NB4 (cell line): ENCODE measurements around the gene RTL1.

ENCODE experiments used
- DNase-seq: peaks from one replicate; pipeline ENCODE4 v3.0.0; 2010; ENCODE audit warnings: low read depth
- H3K4me3 ChIP-seq: one replicate; pipeline ENCODE4 v1.5.1; 2011; ENCODE audit warnings: mild to moderate bottlenecking, low read depth, low read length, moderate library complexity
- MYC ChIP-seq: IDR thresholded peaks from 2 replicates; pipeline ENCODE4 v1.6.1; 2011; ENCODE audit warnings: low read depth, low read length
- POLR2A ChIP-seq: IDR thresholded peaks from 2 replicates; pipeline ENCODE4 v1.6.1; 2011; ENCODE audit warnings: mild to moderate bottlenecking; ENCODE audit not compliant: insufficient read length; ENCODE audit errors: extremely low read depth
- TF ChIP-seq, protein P1 (sequence below): IDR thresholded peaks from one replicate; pipeline ENCODE4 v1.5.1; 2012; ENCODE audit warnings: low read depth, low read length
- TF ChIP-seq, protein P2 (sequence below): IDR thresholded peaks from 2 replicates; pipeline ENCODE4 v1.6.1; 2011; ENCODE audit warnings: low read depth, low read length

Gene RTL1

DNA sequence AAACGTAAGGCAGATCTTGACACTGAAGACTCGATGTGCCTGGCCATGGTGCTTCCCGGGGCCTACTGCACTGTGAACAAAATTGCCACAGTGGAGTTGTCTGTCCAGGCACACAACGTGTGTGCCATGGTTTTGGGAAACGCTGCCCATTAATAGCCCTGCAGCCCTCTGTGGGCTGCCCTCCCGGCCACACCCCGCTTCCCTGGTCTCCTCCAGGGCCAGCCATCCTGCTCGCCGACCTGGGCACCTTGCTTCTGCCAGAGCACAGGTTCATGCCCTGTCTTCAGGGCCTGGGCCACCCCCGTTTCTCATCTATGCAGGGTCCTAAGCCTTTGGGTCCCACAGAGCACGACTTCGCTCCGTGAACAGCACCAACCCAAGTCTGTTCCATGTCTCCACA lies 58.7 kb downstream of the RTL1 start:
- TF ChIP-seq, protein P1, sequence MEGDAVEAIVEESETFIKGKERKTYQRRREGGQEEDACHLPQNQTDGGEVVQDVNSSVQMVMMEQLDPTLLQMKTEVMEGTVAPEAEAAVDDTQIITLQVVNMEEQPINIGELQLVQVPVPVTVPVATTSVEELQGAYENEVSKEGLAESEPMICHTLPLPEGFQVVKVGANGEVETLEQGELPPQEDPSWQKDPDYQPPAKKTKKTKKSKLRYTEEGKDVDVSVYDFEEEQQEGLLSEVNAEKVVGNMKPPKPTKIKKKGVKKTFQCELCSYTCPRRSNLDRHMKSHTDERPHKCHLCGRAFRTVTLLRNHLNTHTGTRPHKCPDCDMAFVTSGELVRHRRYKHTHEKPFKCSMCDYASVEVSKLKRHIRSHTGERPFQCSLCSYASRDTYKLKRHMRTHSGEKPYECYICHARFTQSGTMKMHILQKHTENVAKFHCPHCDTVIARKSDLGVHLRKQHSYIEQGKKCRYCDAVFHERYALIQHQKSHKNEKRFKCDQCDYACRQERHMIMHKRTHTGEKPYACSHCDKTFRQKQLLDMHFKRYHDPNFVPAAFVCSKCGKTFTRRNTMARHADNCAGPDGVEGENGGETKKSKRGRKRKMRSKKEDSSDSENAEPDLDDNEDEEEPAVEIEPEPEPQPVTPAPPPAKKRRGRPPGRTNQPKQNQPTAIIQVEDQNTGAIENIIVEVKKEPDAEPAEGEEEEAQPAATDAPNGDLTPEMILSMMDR, result no peak
- TF ChIP-seq MYC (no peak), POLR2A (no peak)
- TF ChIP-seq, protein P2, sequence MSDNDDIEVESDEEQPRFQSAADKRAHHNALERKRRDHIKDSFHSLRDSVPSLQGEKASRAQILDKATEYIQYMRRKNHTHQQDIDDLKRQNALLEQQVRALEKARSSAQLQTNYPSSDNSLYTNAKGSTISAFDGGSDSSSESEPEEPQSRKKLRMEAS, result no peak
- no peak overlapping the region for H3K4me3 ChIP-seq
- DNase-seq, result no peak

DNA sequence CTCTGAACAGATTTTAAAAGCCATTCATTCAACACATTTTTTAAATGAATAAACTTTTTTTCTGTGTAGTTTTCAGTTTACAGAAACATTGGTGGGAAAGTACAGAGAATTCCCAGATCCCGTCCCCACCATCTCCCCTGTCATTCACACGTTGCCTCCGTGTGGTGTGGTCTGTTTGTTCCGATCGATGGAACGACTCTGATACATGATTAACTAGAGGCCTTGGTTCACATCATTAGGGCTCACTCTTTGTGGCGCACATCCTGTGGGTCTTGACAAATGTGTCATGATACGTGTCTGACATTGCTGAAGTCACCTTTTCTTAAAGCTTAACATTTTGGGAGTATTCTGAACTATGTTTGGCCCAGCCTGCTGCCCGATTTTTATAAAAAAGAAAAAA lies 59.1 kb downstream of the RTL1 start:
- no peak for DNase-seq
- no peak overlapping the region for H3K4me3 ChIP-seq
- TF ChIP-seq, protein P1, result no peak
- TF ChIP-seq, protein P2, result no peak
- TF ChIP-seq MYC, result no peak

DNA sequence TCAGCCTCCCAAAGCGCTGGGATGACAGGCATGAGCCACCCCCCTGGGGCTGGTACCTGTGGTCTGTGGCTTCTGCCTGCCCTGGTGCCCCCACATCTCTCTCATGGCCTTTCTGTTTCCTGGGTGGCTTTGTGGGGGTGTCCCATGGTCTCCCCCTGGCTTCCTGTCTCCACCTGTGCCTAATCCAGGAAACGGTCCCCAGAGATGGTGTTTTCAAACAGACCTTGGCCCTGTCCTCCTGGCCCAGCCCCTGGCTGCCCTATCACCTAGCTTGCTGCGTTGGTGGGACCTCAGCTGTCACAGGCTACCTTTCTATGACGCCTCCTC lies 59.5 kb downstream of the RTL1 start:
- H3K4me3 ChIP-seq, result no peak overlapping the region
- DNase-seq, result no peak
- TF ChIP-seq, protein P2, result no peak
- TF ChIP-seq MYC (no peak), POLR2A (no peak)
- TF ChIP-seq, protein P1, result no peak

DNA sequence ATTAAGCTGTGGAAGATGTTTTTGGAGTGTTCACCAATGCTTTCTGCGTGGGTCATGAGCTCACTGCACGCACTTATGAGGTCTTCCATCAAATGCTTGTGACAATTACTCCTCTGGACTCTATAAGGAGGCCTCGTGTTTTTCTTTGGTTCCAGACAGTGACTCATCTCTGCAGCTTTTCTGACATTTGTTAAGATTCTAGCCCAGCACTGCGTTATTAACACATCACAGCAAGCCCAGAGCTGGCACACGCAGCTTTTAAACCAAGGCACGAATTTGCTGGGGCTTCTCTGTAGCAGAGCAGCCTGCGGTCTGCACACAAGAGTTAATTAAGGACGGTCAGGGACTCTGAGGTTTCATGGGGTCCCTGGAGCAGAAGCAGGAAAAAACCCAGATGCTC lies 60.7 kb downstream of the RTL1 start:
- no peak overlapping the region for H3K4me3 ChIP-seq
- no peak for DNase-seq
- TF ChIP-seq, protein P2, result no peak
- TF ChIP-seq MYC (no peak), POLR2A (no peak)
- TF ChIP-seq, protein P1, result no peak

DNA sequence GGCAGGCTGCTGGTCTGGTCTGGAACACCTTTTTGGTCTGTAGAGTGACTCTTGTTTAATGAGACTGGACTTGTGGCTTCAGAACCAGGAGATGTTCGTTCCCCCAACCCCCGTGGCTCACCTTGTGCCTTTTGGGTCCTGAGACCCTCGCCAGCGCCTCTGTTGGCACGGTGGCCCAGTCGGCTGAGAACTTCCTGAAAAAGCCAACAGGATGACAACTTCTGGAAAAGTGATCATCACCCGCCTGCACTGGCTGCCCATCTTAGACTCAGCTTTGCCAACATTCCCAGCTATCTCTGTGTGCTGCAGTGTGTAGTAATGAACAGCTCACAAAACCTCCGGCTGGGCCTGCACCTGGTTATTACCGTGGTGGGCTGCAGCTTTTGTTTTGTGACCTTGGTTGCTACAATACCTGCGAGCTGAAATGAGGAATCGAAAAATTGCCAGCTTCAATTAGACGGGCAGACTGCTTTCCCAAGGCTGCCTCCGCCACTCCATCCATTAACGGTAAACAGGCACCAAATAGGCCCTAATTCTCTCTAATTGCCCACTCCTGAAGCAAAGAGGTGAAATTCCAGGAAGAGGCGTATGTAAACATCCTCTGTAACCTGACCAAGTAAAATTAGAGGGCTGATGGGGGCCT lies 61.6 kb downstream of the RTL1 start:
- no peak for DNase-seq
- TF ChIP-seq, protein P1, result no peak
- TF ChIP-seq, protein P2, result no peak
- TF ChIP-seq POLR2A (no peak), MYC (no peak)
- H3K4me3 ChIP-seq, result no peak overlapping the region
